ENCODE measurements around the gene GLRX. TPM values are rescaled to one million over a fixed set of nuclear protein-coding genes. Genes with fewer than 3 reads are reported as not detected.

GLRX gene
- total and polyA plus RNA-seq, 10 of the 15 experiments (the other 5 are each of a cell fraction or from before 2014, with no cell fraction given), result 63.0 to 366 (median 186) TPM

DNA sequence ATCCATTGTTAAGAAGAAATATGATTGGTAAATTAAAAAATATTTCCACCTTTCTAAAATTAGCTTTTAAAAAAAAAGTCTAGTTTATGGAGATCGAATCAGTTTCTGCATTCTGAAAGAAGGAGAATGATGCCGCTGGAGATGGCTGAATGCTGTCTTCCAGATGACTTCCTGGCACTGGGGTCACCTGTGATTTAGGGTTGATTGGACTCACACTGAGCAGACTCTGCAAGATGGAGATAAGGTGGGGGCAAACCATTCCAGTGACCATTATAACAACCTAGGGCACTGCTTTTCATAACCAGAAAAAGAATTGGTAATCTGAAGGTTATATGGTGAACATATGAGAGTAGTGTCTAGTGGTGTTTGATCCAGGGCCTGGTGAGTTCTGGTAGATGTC lies 50.6 kb downstream of the GLRX start (continued):
- TF ChIP-seq, protein P1, sequence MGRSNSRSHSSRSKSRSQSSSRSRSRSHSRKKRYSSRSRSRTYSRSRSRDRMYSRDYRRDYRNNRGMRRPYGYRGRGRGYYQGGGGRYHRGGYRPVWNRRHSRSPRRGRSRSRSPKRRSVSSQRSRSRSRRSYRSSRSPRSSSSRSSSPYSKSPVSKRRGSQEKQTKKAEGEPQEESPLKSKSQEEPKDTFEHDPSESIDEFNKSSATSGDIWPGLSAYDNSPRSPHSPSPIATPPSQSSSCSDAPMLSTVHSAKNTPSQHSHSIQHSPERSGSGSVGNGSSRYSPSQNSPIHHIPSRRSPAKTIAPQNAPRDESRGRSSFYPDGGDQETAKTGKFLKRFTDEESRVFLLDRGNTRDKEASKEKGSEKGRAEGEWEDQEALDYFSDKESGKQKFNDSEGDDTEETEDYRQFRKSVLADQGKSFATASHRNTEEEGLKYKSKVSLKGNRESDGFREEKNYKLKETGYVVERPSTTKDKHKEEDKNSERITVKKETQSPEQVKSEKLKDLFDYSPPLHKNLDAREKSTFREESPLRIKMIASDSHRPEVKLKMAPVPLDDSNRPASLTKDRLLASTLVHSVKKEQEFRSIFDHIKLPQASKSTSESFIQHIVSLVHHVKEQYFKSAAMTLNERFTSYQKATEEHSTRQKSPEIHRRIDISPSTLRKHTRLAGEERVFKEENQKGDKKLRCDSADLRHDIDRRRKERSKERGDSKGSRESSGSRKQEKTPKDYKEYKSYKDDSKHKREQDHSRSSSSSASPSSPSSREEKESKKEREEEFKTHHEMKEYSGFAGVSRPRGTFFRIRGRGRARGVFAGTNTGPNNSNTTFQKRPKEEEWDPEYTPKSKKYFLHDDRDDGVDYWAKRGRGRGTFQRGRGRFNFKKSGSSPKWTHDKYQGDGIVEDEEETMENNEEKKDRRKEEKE (IDR thresholded peaks at IDR 0.05), result no peak

DNA sequence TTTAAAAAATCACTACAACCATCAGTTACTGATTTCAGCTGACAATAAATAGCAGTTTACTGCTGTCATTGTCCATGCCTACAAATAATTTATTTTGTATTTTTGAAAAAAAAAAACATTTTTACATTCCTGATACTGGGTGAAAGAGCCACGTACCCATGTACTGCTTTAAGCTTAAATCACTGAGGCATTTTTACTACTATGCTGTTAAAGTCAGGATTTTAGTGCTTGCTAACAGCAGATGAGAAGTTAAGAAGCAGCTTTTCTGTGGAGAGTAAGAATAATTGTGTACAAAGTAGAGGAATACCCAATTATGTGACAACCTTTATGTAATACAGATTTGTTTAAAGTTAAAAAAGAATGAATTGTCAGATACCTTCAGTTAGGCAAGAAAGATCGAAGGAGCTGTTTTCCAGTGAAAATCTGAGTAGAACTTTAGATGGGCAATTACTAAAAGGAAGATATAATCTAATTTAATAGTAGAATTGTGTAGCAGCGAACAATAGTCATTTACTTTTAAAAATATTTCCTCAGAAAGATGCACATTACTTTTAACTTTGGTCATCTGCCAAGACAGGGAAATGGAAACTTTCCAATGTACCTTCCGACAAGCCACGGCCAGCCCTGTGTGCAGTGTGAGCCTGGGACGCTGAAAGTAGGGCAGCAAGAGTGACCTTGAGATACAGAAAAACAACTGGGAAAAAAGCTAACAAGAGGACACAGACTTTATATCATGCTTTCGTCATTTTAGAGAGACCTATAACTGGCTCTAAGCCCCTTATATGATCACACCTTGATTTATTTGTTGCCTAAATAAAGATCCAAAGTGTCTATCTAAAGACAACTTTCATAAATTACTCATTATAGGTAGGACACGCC lies 51.5 kb downstream of the GLRX start:
- RAD21 ChIA-PET (ENCODE audit: unreplicated experiment), result interaction anchor here (0.9 to 3.7 kb wide), 8 partner anchors 10 to 110 kb away, joined by 3 to 18 read pairs (median 4); no protein-coding TSS in a partner anchor
- no peak overlapping the region for H2AFZ ChIP-seq (ENCODE audit: control insufficient read depth, low read depth, low read length)
- no TSS peak for BruUV-seq (replicated peaks)
- TF ChIP-seq ZSCAN29 (IDR thresholded peaks at IDR 0.05) (no peak), NFIC (IDR thresholded peaks at IDR 0.05; ENCODE audit: low read depth, low read length) (no peak), IRF4 (IDR thresholded peaks at IDR 0.05; ENCODE audit: low read depth, low read length) (no peak), PML (IDR thresholded peaks at IDR 0.05; ENCODE audit: low read length) (no peak), PAX8 (IDR thresholded peaks at IDR 0.05) (no peak), JUNB (IDR thresholded peaks at IDR 0.05) (no peak), SIN3A (IDR thresholded peaks at IDR 0.05; ENCODE audit: low read depth, low read length) (no peak), SREBF1 (IDR thresholded peaks at IDR 0.05; ENCODE audit: low read length) (no peak), ATF7 (IDR thresholded peaks at IDR 0.05; ENCODE audit: low read depth) (no peak), KAT2A (conservative IDR thresholded peaks at IDR 0.05; ENCODE audit: control insufficient read depth, low read depth, low read length) (no peak)
- TF ChIP-seq, protein P2, sequence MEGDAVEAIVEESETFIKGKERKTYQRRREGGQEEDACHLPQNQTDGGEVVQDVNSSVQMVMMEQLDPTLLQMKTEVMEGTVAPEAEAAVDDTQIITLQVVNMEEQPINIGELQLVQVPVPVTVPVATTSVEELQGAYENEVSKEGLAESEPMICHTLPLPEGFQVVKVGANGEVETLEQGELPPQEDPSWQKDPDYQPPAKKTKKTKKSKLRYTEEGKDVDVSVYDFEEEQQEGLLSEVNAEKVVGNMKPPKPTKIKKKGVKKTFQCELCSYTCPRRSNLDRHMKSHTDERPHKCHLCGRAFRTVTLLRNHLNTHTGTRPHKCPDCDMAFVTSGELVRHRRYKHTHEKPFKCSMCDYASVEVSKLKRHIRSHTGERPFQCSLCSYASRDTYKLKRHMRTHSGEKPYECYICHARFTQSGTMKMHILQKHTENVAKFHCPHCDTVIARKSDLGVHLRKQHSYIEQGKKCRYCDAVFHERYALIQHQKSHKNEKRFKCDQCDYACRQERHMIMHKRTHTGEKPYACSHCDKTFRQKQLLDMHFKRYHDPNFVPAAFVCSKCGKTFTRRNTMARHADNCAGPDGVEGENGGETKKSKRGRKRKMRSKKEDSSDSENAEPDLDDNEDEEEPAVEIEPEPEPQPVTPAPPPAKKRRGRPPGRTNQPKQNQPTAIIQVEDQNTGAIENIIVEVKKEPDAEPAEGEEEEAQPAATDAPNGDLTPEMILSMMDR (IDR thresholded peaks at IDR 0.05 in 2 of 3, conservative IDR thresholded peaks at IDR 0.05 in 1 of 3; ENCODE audit: control insufficient read depth in 2 of 3, extremely low read depth in 1 of 3, insufficient read depth in 1 of 3, low read depth in 3 of 3, low read length in 3 of 3), result no peak
- TF ChIP-seq, protein P3, sequence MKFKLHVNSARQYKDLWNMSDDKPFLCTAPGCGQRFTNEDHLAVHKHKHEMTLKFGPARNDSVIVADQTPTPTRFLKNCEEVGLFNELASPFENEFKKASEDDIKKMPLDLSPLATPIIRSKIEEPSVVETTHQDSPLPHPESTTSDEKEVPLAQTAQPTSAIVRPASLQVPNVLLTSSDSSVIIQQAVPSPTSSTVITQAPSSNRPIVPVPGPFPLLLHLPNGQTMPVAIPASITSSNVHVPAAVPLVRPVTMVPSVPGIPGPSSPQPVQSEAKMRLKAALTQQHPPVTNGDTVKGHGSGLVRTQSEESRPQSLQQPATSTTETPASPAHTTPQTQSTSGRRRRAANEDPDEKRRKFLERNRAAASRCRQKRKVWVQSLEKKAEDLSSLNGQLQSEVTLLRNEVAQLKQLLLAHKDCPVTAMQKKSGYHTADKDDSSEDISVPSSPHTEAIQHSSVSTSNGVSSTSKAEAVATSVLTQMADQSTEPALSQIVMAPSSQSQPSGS (IDR thresholded peaks at IDR 0.05; ENCODE audit: low read length), result no peak
- TF ChIP-seq, protein P4, sequence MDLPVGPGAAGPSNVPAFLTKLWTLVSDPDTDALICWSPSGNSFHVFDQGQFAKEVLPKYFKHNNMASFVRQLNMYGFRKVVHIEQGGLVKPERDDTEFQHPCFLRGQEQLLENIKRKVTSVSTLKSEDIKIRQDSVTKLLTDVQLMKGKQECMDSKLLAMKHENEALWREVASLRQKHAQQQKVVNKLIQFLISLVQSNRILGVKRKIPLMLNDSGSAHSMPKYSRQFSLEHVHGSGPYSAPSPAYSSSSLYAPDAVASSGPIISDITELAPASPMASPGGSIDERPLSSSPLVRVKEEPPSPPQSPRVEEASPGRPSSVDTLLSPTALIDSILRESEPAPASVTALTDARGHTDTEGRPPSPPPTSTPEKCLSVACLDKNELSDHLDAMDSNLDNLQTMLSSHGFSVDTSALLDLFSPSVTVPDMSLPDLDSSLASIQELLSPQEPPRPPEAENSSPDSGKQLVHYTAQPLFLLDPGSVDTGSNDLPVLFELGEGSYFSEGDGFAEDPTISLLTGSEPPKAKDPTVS (IDR thresholded peaks at IDR 0.05; ENCODE audit: low read depth, low read length), result no peak

More for the DNA sequence above, 51.5 kb downstream of the GLRX start:
- no peak overlapping the region for H3K27ac ChIP-seq (ENCODE audit: control insufficient read depth, insufficient read depth)
- no peak overlapping the region for H3K9ac ChIP-seq (ENCODE audit: control insufficient read depth, insufficient read depth, low read length)
- no peaks in the 10 kb centered on the region for H4K20me1 ChIP-seq (ENCODE audit: control insufficient read depth, insufficient read depth)
- intact Hi-C loops (cut with micrococcal nuclease; ENCODE audit: unreplicated experiment), result no loop called here
- H3K79me2 ChIP-seq (ENCODE audit: control insufficient read depth, insufficient read depth, low read length), result no peaks in the 10 kb centered on the region
- no peak for FAIRE-seq
- SMC1A ChIA-PET (ENCODE audit: uncharacterized antibody, unreplicated experiment), result interaction anchor here (0.7 to 5.3 kb wide), 21 partner anchors 8 to 130 kb away, joined by 3 to 52 read pairs (median 5); partner anchors contain the start of genes RFESD and RHOBTB3
- H3K36me3 ChIP-seq (ENCODE audit: control insufficient read depth in 2 of 2, insufficient read depth in 2 of 2, low read length in 1 of 2), result no peaks in the 10 kb centered on the region
- H3K9me3 ChIP-seq (replicated peaks; ENCODE audit: control insufficient read depth, insufficient read depth, low read length), result no peaks in the 10 kb centered on the region
- CTCF ChIA-PET, result interaction anchor here (0.9 to 6.3 kb wide), 12 partner anchors 9 to 126 kb away, joined by 3 to 61 read pairs (median 6); partner anchors contain the start of gene RFESD
- no peak overlapping the region for H3K4me2 ChIP-seq (ENCODE audit: control insufficient read depth, insufficient read depth)
- H3K4me1 ChIP-seq (ENCODE audit: control insufficient read depth, insufficient read depth, low read length), result peaks cover 4% of the 10 kb centered on the region; the same call in 1 of the 2 replicates
- POLR2A ChIA-PET, result interaction anchor here (1.0 kb wide), 1 partner anchor 10 kb away, joined by 4 read pairs; no protein-coding TSS in a partner anchor
- ATAC-seq, result no peak
- H3K4me3 ChIP-seq, result no peak overlapping the region
- DNase-seq (ENCODE audit: low read depth, low spot score), result no peak
- no peaks in the 10 kb centered on the region for H3K27me3 ChIP-seq (replicated peaks in 1 of 2; ENCODE audit: control insufficient read depth in 2 of 2, insufficient read depth in 2 of 2, low read length in 1 of 2)
- 80% methylated on average over 8 of the region's 8 CpGs for WGBS (ENCODE audit: insufficient coverage, insufficient replicate concordance, low lambda C conversion rate, missing lambda C conversion rate)
- in situ Hi-C loops (cut with MboI), result no loop called here
